ENCODE measurements around the gene LRRC27.

The LRRC27 gene

GRCh38 chr10:132360766-132361447, 28.9 kb downstream of the LRRC27 start:
- DNase-seq, result peak; percentile 72

GRCh38 chr10:132361581-132362101, 29.6 kb downstream of the LRRC27 start:
- no peak for DNase-seq

GRCh38 chr10:132362151-132362611, 30.2 kb downstream of the LRRC27 start:
- no peak for DNase-seq

- no peak for DNase-seq
Observed at GRCh38 chr10:132363376-132363775, 31.4 kb downstream of the LRRC27 start.

- no peak for DNase-seq
Observed at GRCh38 chr10:132363921-132364593, 32.1 kb downstream of the LRRC27 start.

- DNase-seq, result no peak
Observed at GRCh38 chr10:132364594-132364970, 32.6 kb downstream of the LRRC27 start.

GRCh38 chr10:132365102-132365501, 33.1 kb downstream of the LRRC27 start:
- no peak for DNase-seq

- no peak for DNase-seq
Observed at GRCh38 chr10:132366006-132366405, 34.0 kb downstream of the LRRC27 start.

- no peak for DNase-seq
Observed at GRCh38 chr10:132366499-132366898, 34.5 kb downstream of the LRRC27 start.

- no peak for DNase-seq
Observed at GRCh38 chr10:132368391-132368790, 36.4 kb downstream of the LRRC27 start.

GRCh38 chr10:132368881-132369635, 37.1 kb downstream of the LRRC27 start:
- no peak for DNase-seq

- DNase-seq, result no peak
Observed at GRCh38 chr10:132369636-132370185, 37.7 kb downstream of the LRRC27 start.

GRCh38 chr10:132370426-132371340, 38.7 kb downstream of the LRRC27 start:
- DNase-seq, result no peak

GRCh38 chr10:132371641-132372081, 39.7 kb downstream of the LRRC27 start:
- DNase-seq, result no peak

GRCh38 chr10:132372516-132373095, 40.6 kb downstream of the LRRC27 start:
- DNase-seq, result no peak

GRCh38 chr10:132373241-132373955, 41.4 kb downstream of the LRRC27 start:
- no peak for DNase-seq

- no peak for DNase-seq
Observed at GRCh38 chr10:132374176-132374575, 42.2 kb downstream of the LRRC27 start.

- peak; percentile 4 for DNase-seq
Observed at GRCh38 chr10:132374612-132375011, 42.6 kb downstream of the LRRC27 start.

- no peak for DNase-seq
Observed at GRCh38 chr10:132375116-132375794, 43.3 kb downstream of the LRRC27 start.

GRCh38 chr10:132375795-132376297, 43.9 kb downstream of the LRRC27 start:
- DNase-seq, result peak; percentile 1

Measured in 8988T (cell line).